HL-60/S4 treated with retinoic acid at 250 ng/mL for 4 days and 3 days (cell line): ENCODE measurements around the gene ZNF784.
"Not testable (repeated sequence)": the region's sequence is repeated elsewhere in the genome, so short reads cannot be mapped to it uniquely, and the experiment has no call there.

ENCODE experiments used
- in situ Hi-C: fragments of 300-500 bp; cut with MboI; formaldehyde crosslinking; loops from 2 replicates; pipeline ENCODE4 v1.7.0; 2022; ENCODE audit warnings: low sequenced_read_pairs

Gene ZNF784

GRCh38 chr19:55590109-55590508 is 34.3 kb downstream of the ZNF784 start:
- in situ Hi-C loops: no loop called here

- in situ Hi-C loops: no loop called here
Observed at GRCh38 chr19:55588738-55589137, 35.6 kb downstream of the ZNF784 start.

- in situ Hi-C loops: no loop called here
Observed at GRCh38 chr19:55586976-55587668, 37.2 kb downstream of the ZNF784 start.

GRCh38 chr19:55585658-55586339 is 38.6 kb downstream of the ZNF784 start:
- in situ Hi-C loops: no loop called here

GRCh38 chr19:55584871-55585270 is 39.5 kb downstream of the ZNF784 start:
- in situ Hi-C loops: no loop called here

GRCh38 chr19:55583897-55584296 is 40.5 kb downstream of the ZNF784 start:
- in situ Hi-C loops: not testable (repeated sequence)

- in situ Hi-C loops: not testable (repeated sequence)
Observed at GRCh38 chr19:55582284-55582683, 42.1 kb downstream of the ZNF784 start.

- in situ Hi-C loops: no loop called here
Observed at GRCh38 chr19:55581823-55582223, 42.5 kb downstream of the ZNF784 start.

- in situ Hi-C loops: no loop called here
Observed at GRCh38 chr19:55581145-55581822, 43.1 kb downstream of the ZNF784 start.

- in situ Hi-C loops: no loop called here
Observed at GRCh38 chr19:55580628-55581144, 43.7 kb downstream of the ZNF784 start, which contains the start of gene ZNF579. Gene ZNF579 (minus strand): TSS chr19:55580848. CDS start chr19:55579639, 1,209 bp downstream.

- in situ Hi-C loops: no loop called here
Observed at GRCh38 chr19:55579766-55580621, 44.4 kb downstream of the ZNF784 start.

GRCh38 chr19:55578761-55579747 is 45.3 kb downstream of the ZNF784 start:
- in situ Hi-C loops: no loop called here

GRCh38 chr19:55578031-55578760 is 46.2 kb downstream of the ZNF784 start:
- in situ Hi-C loops: no loop called here

GRCh38 chr19:55576746-55577145 is 47.6 kb downstream of the ZNF784 start:
- in situ Hi-C loops: no loop called here

GRCh38 chr19:55573929-55574328 is 50.4 kb downstream of the ZNF784 start:
- in situ Hi-C loops: not testable (repeated sequence)
